Umbilical cord (tissue), 2 donors: ENCODE results near the gene ELL. TPM values are rescaled to one million over a fixed set of nuclear protein-coding genes. Genes with fewer than 3 reads are reported as not detected.
"Not testable (repeated sequence)": the region's sequence is repeated elsewhere in the genome, so short reads cannot be mapped to it uniquely, and the experiment has no call there.

Source experiments
- DNase-seq: peaks from one replicate; pipeline ENCODE4 v3.0.0-alpha.2; 2015; ENCODE audit warnings: low spot score
- total RNA-seq: library from RNA; depleted of rRNA; stranded (reverse); fragments of >200 nt; gene quantifications from one replicate; pipeline ENCODE4 v1.2.3, GENCODE V29; 2014; ENCODE audit warnings: low replicate concordance; ENCODE audit not compliant: insufficient read depth

ELL gene
- total RNA-seq, 1 donor from 2014 or later, result 22.6 TPM

DNA sequence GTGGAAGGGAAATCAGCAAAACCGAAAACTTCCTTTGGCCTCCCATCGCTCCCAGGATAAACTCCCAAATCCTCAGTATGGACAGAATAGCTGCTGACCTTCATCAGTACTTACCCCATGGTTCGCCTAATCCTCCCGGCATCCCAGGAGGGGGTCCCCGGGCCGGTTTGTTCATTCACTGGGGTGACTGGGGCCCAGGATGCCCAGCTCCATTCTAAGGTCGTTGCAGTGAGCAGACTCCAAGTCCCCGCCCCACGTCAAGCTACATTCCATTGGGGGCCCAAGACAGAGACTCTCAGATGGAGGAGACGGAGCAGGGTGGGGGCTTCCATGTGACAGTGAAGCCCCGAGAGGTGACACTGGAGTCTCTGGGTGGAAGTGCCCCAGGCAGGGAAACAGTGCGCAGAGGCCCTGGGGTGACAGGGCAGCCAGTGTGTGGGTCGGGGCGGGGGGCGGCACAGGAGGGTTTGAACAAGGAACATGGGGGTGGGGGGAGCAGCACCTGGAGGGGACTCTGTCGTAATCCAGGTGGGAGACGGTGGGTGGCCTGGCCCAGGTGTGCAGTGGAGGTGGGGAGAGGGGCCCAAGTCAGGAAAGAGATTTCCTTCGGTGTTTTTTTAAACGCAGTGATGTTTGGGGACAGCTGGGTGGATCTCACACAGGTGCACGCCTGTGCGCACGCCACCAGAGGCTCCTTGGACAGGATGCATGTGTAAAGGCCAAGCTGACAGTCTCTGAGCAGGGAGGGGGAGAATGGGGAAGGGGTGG lies 97.6 kb downstream of the ELL start:
- no peak for DNase-seq

DNA sequence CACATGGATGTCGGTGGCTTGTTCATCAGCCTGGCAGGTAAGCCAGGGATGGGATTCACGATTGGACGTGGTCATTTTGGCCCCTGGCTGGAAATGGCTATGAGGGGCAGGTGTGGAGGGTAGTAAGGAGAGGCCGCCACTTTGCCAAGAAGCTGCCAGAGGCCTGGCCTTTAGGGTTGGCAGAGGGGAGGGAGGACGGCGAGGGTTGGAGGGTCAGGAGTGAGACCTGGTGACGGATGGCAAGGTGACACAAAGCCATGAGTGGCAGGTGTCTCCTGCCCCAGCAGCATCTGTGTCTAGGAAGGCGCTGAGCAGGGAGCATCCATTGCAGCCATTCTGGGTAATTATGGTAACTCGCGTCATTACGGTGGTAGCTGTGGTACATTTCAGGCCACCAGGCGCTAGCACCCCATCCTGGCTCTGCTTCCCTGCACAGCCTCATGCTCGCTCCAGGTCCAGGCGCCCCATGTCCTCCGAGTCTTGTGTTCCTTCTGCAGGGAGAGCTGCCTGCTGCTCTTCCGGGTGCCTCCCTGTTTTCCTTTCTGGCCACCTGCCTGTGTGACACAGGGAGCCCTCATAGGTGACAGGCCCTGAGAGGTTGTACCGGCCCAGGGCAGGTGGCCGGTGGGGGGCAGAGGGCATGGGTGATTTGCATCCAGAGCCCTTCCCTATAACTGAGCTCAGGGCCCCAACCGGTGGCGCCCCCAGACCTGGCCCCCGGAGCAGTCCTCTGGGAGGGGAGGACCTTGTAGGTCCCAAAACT lies 98.4 kb downstream of the ELL start:
- no peak for DNase-seq

DNA sequence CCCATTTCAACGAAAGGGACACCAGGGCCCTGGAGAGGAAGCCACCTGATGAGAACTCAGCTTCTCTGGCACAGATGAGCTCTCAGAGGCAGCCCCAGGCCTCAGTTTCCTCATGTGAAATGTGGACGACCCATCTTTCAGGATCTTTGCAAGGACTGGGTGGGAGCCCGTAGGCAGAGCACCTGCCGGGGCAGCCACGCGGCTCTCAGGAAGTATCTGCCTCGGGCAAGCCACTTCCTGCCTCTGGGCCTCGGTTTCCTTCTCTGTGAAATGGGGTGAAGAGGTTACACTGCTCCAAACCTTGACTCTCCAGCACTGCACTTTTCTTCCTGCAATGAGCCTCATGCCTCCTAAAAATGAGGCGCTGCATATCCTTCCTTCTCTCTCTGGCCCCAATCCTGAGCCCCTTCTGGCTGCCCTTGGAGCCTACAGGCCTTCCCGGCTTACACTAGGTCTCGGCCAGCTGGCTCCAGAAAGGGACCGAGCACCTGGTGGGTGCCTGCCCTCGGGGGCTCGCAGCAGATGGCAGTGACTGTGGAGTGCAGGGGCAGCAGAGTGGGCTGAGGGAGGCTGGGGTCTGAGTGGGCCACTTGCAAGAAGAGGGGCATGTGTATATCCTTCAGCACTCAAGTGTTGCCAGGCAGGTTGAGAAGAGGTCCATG lies 99.2 kb downstream of the ELL start:
- no peak for DNase-seq

DNA sequence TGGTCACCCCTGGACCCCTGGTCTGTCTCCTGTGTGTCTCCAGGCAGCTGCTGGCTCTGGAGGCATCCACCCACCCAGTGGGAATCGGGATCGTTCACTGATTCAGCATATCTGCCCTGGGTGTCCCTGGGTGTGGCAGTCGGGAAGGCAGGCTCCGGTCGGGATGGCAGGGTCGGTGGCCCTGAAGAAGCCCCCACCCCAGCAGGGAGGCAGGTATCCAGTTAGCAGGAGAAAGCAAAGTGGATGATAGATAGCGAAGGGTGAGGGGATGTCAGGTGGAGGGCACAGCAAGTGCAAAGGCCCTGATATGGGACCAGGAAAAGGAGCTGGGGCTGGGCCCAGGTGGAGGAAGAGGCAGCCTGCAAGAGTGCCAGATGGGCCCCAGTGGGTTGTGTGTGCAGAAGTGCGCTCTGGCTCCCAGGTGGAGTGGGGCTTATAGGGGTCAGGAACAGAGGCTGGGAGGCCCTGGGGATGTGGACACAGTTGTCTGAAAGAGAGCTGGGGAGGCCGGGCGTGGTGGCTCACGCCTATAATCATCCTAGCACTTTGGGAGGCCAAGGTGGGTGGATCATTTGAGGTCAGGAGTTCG lies 100.4 kb downstream of the ELL start:
- no peak for DNase-seq

DNA sequence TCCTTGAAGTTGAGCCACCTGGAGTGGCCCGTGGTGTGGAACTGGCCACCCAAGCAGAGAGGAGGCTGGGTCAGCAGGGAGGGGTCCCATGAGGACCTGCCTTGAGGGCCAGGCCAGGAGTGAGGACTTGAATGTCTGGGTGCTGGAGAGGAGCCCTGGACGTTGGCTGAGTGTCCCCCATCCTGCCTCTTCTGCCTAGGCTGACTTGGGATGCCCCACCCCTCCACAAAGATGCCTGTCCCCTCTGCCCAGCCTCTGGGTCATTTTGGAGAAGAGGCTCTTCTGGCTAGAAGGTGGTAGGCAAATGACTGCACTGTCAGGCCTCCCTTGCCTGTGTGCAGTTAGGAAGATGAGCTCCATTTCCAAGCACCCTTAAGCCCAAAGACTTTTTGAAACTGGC lies 100.9 kb downstream of the ELL start:
- no peak for DNase-seq

DNA sequence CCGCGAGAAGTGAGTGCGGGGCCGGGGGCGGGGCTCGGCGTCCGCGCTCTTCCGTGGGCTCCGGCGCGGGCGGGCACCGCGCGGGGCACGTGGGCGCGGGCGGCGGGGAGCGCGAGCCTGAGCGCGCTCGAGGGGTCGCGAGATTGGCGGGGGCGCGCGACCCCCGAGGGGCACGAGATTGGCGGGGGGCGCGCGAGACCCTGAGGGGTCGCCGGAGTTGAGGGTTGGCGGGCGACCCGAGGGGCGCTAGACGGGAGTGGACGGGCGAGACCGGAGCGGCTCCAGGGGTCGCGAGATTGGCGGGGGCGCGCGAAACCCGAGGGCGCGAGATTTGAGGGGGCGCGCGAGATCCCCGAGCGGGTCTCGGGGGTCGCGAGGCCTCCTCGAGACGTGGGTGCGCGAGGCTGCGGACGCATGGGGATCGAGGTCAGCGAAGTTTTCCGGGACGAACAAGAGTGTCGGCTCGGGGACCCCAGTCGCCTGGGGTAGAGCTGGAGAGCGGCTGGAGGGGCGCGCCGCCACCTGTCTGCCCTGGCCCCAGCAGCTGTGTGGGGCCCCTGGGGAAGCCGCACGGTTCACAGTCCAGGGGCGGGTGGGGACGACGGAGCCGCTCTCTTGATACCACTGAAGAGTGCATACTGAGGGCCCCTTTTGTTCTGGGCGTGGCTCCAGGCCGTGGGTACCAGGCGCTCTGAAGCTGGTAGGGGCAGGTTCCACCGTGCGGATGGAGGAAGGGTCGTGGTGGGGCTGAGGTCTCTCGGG lies 102.0 kb downstream of the ELL start:
- peak; percentile 37 for DNase-seq

DNA sequence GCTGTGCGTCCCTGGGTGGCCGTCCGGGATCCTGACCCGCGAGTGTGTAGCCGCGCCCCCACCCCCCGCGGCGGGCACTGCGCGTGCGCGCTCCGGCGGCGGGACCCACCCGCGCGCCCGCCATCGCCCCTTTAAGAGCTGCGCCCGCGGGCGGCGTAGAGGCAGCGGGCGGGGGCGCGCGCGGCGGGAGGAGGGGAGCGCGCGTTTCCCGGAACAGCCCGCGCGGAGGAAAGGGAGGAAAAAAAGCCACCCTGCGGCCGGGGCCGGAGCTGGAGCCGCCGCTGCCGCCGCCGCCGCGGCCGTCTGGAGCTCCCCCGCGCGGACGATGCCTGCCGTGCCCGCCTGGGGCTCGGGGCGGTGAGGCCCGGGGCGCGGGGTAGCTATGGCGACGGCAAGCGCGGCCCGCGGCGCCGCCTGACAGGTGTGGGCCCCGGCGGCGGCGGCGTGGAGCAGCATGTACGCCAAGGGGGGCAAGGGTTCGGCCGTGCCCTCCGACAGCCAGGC lies 102.6 kb downstream of the ELL start, which contains the start of gene SSBP4:
TSS of gene SSBP4 (plus strand) at position 204 of the 504 bp plus-strand sequence. CDS start at position 455, 251 bp downstream.
- DNase-seq, result peak; percentile 83

DNA sequence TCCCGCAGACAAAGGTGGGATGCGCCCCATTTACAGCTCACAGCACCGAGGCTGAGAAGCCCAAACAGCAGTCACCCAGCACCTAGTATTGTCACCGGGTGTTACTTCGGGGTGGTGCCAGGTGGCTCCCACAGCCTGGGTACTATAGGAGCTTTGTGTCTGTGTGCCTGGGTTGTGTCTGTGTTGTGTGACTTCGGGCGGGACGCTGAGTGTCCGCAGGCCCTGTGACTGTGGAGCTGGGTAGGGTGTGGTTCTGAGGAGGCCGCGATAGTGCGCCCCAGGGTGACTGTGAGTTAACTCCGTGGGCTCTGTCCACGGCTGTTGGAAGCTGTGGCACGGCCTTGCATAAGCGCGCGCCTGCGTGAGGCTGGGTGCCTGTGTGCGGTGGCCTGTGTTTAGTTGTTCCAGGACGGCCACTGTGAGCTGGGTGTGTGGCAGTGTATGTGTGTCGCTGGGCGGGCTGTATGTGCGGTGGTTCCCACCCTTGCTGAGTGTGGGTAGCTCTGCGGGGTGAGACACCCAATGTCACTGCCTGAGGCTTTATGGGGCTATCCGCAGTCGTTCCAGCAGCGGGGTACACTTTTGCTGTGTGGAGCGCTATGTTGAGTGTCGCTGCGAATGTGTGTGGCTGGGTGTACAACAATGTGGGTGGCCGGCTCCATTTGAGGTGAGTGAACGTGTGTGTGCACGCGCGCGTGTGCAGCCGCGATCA lies 103.2 kb downstream of the ELL start:
- no peak for DNase-seq

DNA sequence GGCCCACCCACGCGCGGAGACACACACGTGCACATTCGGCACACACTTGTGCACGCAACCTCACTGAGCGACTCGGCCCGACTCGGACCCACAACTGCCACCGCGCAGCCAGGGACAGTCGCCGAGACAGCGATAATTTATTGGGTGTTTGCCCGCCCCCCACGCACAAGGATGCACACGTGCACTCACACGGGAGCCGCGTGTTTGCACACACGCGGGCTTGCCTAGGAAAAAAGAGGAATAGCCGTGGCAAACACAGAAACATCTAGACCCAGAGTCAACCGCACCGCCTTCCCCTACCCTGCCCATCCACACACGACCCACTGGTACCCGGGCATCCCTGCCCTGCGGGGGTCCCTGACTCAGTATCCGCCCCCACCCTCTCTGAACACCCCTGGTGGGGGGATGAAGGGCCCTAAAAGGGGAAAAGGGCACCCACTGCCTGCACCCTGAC lies 103.8 kb downstream of the ELL start:
- DNase-seq, result no peak

DNA sequence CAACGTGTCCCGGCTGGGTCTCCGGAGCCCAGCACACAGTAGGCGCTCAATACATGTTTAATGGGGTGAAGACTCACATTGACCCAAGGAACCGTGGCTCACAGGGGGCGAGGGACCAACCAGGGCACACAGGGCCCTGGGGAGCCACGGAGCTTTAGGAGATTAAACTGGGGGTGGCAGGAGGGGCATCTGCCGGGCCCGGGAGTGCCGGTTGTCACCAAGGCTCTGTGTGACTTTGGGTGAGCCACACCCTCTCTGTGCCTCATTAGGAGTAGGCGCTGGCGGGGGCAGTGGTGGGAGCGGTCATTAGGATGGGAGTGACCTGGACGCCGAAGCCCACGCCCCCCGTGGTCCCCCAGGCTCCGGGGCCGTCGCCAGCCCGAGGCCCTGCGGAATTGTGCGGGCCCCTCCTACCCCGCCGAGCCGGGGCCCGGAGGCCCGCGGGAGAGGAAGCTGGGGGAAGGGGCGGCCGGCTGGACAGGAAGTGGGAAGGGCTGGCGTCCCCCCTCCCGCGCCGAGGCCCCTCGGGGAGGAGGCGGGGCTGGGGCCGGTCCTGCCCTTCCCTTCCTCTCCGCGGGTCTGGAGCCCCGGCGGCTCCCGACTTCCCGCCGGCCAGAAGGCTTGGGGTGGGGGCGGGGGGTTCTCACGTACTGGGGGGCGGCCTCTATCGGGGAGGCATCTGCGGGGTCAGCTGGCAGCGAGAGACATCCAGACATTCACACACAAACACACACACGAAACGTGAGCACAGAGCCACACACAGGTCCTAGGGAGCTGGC lies 104.4 kb downstream of the ELL start:
- DNase-seq, result peak; percentile 95

DNA sequence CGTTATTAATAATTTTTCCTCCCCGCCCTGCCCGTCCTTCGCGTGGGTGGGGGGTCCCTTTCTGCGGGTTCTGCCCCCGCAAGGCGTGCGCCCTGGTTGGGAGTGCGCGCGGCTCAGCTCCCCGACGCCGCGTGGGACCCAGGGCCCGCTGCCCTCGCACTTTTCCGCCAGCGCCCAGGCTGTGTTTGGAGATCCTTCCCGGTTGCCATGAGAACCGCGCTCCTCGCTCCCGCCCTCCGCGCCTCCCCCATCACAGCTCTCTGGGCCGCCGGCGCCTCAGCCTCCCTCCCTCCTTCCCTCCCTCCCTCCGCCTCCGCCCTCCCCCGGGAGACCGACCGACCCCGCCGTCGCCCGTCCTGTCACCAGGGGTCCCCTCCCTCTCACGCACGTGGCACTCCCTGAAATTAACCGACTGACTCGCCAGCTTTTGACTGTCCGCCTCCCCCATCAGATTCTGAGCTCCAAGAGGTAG lies 105.1 kb downstream of the ELL start:
- DNase-seq, result peak; percentile 97

DNA sequence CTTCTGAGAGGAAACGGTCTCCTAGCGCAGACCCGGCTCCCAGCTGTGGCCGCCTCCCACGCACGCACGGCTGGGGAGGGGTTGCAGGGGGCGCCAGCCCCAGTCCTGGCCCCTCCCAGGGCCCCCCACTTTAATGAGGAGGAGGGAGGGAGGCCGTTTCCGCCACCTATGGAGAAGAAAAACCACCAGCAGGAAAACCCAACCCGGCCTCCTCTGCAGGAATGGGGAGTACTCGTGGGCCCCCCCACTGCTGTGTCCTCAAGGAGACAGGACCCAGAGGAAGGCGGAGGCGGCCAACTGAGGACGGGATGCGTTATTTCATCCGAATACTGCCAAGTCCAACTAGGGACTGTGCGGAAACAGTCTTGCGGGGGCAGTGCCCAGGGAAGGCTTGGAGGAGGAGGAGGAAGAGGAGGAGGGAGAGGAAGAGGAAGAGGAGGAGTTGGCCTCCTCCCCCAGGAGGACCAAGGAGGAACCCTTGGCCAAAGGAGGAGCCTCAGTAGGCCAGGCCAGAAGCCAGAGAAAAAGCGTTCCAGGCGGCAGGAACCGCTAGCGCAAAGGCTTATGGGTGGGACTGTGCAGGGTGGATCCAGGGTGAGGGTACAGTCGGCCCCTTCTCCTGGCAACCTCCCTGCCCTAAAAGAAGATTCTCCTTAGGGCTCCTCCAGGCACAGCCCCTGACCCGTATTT lies 106.5 kb downstream of the ELL start:
- peak; percentile 96 for DNase-seq

DNA sequence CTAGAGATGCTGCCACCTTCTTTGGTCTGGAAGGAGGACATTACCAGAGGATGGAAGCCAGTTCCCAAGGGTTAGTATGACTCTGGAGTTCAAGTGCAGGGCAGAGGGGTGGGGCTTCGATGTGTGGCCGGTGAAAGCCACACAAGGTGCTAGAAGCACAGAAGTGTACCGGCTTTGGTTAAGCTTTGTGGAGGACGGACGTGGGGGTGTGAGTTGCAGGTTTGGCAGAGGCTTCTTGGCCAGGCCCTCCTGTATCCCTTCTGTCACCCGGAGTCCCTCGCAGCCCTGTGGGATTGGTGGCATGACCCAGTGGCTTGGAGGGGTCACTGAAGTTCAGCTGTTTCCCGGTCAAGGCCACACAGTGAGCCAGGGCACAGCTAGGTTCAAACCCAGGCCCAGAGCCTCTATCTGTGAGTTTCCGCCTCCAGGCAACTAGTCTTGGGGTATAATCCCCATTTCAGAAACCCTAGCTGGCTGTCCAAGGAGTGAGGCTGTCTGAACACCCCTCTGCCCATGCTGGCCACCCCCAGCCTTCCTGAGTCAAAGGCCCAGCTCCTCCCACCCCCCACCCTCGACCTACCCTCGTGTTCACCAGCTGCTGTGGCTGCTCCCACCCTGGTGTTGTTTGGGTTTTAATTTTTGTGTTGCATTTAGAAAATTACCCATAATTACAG lies 107.2 kb downstream of the ELL start:
- peak; percentile 34 for DNase-seq

DNA sequence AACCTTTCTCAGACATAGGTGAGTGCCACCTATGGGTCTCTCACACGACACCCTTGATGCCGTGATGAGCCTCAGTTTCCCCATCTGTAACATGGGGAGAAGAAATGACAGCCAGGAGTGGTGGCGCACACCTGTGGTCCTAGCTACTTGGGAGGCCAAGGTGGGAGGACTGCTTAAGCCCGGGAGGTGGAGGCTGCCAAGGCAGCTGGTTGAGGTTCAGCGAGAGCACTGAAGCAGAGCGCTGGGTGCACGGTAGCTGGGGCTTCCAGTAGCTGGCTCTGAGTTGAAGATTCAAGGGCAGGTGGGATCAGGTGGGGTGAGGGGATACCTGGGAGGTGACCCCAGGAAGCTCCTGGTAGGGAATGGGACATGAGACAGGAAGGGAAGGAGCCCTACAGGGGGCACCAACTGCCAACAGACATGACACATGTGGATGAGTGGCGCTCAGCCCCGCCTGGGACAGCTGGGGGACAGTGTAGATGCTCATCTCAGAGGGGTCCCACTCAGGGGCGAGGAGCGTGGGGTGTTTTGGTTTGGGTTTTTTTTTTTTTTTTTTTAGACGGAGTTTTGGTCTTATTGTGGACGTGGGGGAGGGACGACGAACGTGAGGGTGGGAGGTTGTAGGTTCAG lies 109.1 kb downstream of the ELL start:
- no peak for DNase-seq

DNA sequence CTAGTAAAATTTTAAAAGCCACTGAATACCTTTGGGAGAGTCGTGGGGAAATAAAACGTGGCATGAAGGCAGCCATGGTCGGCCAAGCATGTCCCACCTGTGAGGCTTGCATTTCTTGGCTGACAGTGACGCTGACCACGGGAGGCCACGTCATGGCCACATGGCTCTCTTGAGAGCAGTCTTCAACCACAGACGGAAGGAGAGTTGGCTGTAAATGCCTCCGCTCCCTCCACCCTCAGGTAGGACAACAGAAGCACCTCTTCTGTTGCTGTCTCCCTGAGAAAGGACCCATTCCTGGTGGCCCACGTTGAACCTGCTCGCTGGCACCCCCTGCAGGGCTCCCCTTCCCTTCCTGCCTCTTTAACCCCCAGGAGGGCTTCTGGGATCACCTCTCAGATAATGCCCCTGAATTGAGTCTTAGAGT lies 113.8 kb downstream of the ELL start:
- no peak for DNase-seq

DNA sequence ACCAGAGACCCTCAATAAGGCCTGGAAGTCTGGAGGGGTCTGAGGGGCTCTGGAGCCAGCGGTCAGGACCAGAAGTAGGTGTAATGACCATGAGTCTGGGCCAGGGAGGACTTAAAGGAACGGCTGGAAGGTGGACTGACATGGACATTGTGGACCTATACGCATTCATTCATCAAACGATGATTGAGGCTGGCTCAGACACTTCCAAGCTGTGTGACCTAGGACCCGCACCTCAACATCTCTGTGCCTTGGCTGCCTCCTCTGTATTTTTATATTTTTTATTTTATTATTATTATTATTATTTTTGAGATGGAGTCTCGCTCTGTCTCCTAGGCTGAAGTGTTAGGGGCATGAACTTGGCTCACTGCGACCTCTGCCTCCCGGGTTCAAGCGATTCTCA lies 115.1 kb downstream of the ELL start:
- DNase-seq, result no peak

DNA sequence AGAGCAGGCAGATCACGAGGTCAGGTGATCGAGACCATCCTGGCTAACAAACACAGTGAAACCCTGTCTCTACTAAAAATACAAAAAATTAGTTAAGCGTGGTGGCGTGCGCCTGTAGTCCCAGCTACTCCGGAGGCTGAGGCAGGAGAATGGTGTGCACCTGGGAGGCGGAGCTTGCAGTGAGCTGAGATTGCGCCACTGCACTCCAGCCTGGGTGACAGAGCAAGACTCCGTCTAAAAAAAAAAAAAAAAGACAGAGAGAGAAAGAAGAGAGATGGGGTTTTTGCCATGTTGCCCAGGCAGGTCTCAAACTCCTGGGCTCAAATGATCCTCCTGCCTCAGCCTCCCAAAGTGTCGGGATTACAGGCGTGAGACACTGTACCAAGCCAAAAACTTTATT lies 116.1 kb downstream of the ELL start:
- not testable (repeated sequence) for DNase-seq
